Suprapubic skin (tissue), 4 donors: Measurements from ENCODE around the gene GJD2.

Experiments
- CTCF ChIP-seq, 2 donors: fragments of 200-600 bp in 1 of 2; fragments of 450-650 bp in 1 of 2; sonication (generic) in 1 of 2; IDR thresholded peaks; one replicate each; pipeline ENCODE4 v1.5.1; 2016 to 2019; ENCODE audit warnings: antibody characterized with exemption in 2 of 2, mild to moderate bottlenecking in 1 of 2, moderate library complexity in 1 of 2
- EP300 ChIP-seq: sonication (generic); formaldehyde crosslinking; IDR thresholded peaks from one replicate; pipeline ENCODE4 v1.6.1; 2017; ENCODE audit warnings: antibody characterized with exemption
- POLR2A ChIP-seq, 2 donors: fragments of 450-650 bp; IDR thresholded peaks; one replicate each; pipeline ENCODE4 v1.6.1; 2017; ENCODE audit warnings: antibody characterized with exemption in 2 of 2, mild to moderate bottlenecking in 2 of 2, moderate library complexity in 2 of 2
- POLR2AphosphoS5 ChIP-seq, 3 donors: sonication (generic); formaldehyde crosslinking; IDR thresholded peaks; one replicate each; pipeline ENCODE4 v1.6.1; 2017; ENCODE audit warnings: antibody characterized with exemption in 3 of 3

GRCh38 chr15:34709866-34710265, 44.9 kb downstream of the GJD2 start:
- TF ChIP-seq CTCF (IDR thresholded peaks at IDR 0.05) = no peak
- TF ChIP-seq POLR2A (IDR thresholded peaks at IDR 0.05) = no peak
- TF ChIP-seq EP300 = no peak
- TF ChIP-seq POLR2AphosphoS5 (IDR thresholded peaks at IDR 0.05) = no peak
